ENCODE results near the gene ATP6V1A.
A peak's percentile ranks its signal among the peaks of the same experiment; 100 is the strongest.

Gene ATP6V1A

GRCh38 chr3:113746548-113747282, at the start of gene ATP6V1A:
Gene ATP6V1A (plus strand): TSS chr3:113747035. CDS start chr3:113778754, 31,719 bp downstream.
- DNase-seq (ENCODE audit: low spot score) = peak; percentile 91

GRCh38 chr3:113697500-113698090, 49.2 kb upstream of the ATP6V1A start:
- DNase-seq (ENCODE audit: low spot score) = no peak

DNA sequence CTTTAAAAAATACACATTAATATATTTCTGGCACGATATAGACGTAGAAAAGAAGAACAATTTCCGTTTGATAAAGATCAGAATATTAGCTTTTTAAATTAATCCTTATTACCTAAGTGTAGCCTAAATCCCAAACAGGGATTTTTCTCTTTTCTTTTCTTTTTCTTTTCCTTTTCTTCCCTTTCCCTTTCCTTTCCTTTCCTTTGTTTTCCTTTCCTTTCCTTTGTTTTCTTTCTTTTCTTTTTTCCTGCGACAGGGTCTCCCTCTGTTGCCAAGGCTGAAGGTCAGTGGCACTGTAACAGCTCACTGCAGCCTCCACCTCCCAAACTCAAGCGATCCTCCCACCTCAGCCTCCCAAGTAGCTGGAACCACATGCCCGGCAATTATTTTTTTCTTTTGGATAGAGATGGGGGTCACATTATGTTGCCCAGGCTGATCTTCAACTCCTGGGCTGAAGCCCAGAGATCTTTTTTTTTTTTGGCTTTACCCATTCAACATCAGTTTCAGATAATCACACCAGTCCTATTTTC, 48.6 kb upstream of the ATP6V1A start:
- no peak for DNase-seq (ENCODE audit: low spot score)

DNA sequence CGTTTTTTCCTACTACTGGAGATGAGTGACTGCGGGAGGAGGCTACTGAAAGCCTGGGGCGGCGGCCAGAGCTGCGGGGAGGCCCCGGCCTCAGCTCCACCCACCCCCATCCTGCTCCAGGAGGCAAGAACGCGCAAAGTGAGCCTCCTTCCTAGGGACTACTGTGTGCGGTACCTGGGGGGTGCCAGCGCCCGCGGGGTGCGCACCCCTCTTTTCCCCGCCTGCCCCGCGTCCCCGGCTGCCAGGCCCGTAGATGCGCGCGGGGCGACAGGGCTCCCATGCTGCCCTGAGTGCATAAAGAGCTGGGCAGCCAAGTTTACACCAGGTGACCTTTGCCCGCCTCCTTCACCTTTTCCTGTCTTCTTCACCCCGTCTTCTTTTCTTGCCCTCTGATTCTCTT, 47.9 kb upstream of the ATP6V1A start:
- no peak for DNase-seq (ENCODE audit: low spot score)

- DNase-seq (ENCODE audit: low spot score) = no peak
Observed at GRCh38 chr3:113707835-113708234, 39.0 kb upstream of the ATP6V1A start.

- no peak for DNase-seq (ENCODE audit: low spot score)
Observed at GRCh38 chr3:113712129-113712528, 34.7 kb upstream of the ATP6V1A start.

- no peak for DNase-seq (ENCODE audit: low spot score)
Observed at GRCh38 chr3:113714702-113715101, 32.1 kb upstream of the ATP6V1A start.

DNA sequence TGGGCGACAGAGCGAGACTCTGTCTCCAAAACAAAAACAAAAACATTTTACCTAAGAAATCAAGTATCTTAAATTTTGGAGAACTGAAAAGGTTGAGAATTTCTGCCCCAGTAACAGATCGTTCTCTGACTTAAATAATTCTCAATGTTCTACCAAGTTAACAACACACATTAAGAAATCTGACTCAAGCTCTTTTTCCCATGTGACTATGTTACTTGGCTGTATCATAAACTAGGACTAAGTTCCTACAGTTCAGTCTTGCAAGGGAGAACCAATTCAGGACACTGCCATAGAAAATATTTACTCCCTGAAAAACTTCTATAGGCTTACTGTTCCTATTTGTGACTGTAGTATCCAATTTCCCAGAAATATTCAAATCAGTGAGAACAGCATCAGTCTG, 29.5 kb upstream of the ATP6V1A start:
- no peak for DNase-seq (ENCODE audit: low spot score)

GRCh38 chr3:113717818-113718217, 29.0 kb upstream of the ATP6V1A start:
- DNase-seq (ENCODE audit: low spot score) = no peak

GRCh38 chr3:113719294-113719693, 27.5 kb upstream of the ATP6V1A start:
- no peak for DNase-seq (ENCODE audit: low spot score)

GRCh38 chr3:113719758-113720157, 27.1 kb upstream of the ATP6V1A start:
- DNase-seq (ENCODE audit: low spot score) = no peak

GRCh38 chr3:113721636-113722035, 25.2 kb upstream of the ATP6V1A start:
- DNase-seq (ENCODE audit: low spot score) = no peak

DNA sequence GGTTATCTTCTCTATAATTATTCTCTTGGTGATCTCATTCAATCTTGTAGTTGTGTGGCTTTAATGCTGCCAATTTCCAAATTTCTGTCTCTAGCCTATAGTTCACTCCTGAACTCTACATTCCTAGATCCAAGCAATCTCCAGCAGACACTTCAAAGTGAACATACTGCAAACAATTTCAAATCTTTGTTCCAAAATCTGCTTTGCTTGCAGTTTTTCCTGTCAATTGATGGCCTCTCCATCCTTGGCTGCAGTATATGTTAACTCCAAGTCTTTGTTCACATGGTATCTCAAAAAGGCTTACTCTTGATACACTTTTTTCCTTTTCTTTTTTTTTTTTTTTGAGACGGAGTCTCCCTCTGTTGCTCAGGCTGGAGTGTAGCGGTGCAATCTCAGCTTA, 18.2 kb upstream of the ATP6V1A start:
- DNase-seq (ENCODE audit: low spot score) = no peak

- DNase-seq (ENCODE audit: low spot score) = no peak
Observed at GRCh38 chr3:113730550-113730949, 16.3 kb upstream of the ATP6V1A start.

DNA sequence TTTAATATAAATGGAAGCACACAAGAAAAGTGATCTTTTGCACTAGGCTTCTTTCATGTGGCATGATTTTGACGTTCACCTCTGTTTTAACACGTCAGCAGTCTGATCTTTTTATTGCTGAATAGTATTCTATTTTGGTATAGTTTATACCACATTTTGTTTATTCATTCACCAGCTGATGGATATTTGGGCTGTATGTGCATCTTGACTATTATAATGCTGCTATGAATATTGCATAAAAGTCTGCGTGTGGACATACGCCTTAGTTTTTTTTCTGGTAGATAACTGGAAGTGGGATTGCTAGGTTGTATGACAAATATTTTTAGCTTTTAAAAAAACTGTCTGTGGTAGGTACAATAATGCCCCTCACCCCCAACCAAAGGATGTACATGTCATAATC, 15.1 kb upstream of the ATP6V1A start:
- no peak for DNase-seq (ENCODE audit: low spot score)

- no peak for DNase-seq (ENCODE audit: low spot score)
Observed at GRCh38 chr3:113736548-113737089, 10.2 kb upstream of the ATP6V1A start.

GRCh38 chr3:113741086-113741485, 5.7 kb upstream of the ATP6V1A start:
- DNase-seq (ENCODE audit: low spot score) = no peak

GRCh38 chr3:113741620-113742019, 5.2 kb upstream of the ATP6V1A start:
- DNase-seq (ENCODE audit: low spot score) = no peak

GRCh38 chr3:113743006-113743630, 3.7 kb upstream of the ATP6V1A start:
- DNase-seq (ENCODE audit: low spot score) = no peak

DNA sequence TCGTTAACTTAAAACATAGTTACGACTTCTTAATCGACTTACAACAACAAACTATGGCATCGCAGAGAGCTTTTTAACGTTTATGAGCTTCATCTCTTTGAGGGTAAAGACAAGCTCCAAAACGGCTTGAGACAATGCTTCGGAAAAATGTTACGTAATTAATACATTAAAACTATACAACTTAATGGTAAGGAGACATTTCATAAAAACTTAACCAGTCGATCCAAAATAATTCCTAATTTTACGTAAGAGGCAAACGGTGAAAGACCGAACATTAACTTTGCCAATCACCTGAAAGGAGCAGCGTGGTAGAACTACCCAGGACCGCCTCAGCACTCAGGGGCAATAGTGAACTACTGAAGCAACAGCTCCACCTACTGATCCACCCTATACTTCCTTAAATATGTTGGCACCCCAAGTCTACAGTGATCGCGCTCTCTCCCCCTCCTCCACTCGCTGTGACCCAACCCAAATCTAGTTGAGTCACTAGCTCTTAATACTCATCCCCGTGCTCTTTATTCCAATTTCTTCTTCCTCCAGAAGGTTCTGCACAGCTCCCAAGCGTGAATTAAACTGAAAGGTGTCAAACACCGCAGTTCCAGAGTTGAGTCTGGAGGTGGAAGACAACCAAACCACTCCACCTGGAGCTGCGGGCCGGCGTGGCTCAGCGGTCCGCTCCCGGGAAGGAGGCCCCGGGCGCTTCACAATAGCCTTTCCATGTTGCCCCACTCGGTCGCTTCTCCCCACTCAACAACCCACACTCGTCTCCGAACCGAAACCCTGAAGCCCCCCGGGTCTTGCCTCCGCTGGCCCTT, 1.7 kb upstream of the ATP6V1A start:
- DNase-seq (ENCODE audit: low spot score) = peak; percentile 79

DNA sequence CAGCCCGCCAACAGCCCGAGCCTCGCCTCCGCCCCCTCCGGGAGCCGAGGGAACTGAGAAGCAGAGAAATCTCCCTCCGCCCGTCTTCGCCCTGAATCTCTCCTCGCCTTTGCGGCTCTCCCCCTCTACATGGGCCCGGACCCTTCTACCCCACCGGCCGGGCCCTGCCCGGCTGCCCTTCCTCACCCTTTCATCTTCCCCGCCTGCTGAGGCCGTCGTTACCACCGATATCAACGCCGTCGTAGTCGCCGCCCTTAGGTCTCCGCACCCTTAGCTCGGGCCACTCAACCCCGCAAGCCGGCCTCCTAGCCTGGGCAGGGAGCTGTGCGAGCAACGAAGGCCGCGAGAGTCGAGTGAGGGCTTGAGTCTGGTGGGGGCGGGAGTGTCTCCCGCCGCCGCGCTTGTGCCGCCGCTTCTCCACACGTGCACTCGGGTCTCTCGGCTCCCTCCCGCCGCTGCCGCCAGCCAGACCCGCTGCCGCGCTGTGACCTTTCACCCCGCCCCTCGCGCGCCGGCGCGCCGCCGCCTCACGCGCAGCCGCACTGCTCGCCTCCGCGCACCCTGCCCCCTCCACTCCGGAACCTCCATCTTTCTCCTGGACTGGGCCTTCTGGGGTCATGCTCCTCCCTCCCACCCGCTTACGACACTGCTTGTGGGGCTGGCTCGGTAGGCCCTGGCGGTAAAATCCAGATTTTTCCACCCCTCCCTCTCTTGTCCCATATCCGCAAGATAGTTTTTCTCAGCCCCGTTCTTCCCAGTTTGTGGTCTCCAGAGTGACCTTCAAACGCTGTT, 883 bp upstream of the ATP6V1A start, which contains the start of gene NAA50:
Gene NAA50, minus strand, starts transcription at position 494 of the 792 bp plus-strand sequence. Its CDS starts 300 bp downstream, at position 194.
- peak; percentile 98 for DNase-seq (ENCODE audit: low spot score)

All from left forelimb (tissue), 1 donor.